ENCODE results near the gene IGFLR1.

DNA sequence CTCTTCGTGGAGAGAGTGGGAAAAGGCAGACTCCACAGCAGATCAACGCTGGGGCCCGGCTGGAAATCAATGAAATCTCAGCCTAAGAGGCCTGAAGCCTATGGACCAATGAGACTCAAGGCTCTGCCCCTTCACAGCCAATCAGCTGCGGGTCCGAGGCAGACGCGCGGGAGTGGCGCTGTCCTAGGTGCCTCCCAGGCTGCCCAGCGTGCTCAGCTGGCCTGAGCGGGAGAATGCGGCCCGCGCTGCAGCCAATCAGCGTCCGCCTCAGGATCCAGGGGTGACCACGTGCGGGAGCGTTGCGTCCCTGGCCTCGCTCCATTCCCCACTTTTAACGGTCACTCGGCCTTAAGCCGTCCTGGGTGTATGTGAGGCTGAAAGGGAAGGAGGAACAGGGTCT lies 38.0 kb downstream of the IGFLR1 start, which contains the start of gene ZBTB32:
- TF ChIP-seq MEIS2 (IDR thresholded peaks at IDR 0.05; ENCODE audit: partially characterized antibody) (no peak), HNRNPH1 (optimal IDR thresholded peaks at IDR 0.05; ENCODE audit: low read depth, low read length) (no peak), CREM (IDR thresholded peaks at IDR 0.05; ENCODE audit: low read depth) (peak; percentile 80)
